GM10266 (cell line): ENCODE results near the gene PLD1.

Source experiments
- DNase-seq: peaks from one replicate; pipeline ENCODE4 v3.0.0; 2012; ENCODE audit errors: extremely low spot score
- CTCF ChIP-seq: IDR thresholded peaks from 2 replicates; pipeline ENCODE4 v1.5.1; 2012; ENCODE audit warnings: mild to moderate bottlenecking, low read depth; ENCODE audit not compliant: control insufficient read depth, insufficient read depth; ENCODE audit errors: missing control alignments

Gene PLD1

GRCh38 chr3:171685116-171685895, 125.0 kb downstream of the PLD1 start:
- no peak for TF ChIP-seq CTCF

GRCh38 chr3:171684221-171684620, 126.1 kb downstream of the PLD1 start:
- TF ChIP-seq CTCF = no peak
- no peak for DNase-seq

More at GRCh38 chr3:171685116-171685895, 125.0 kb downstream of the PLD1 start:
- DNase-seq = no peak

DNA sequence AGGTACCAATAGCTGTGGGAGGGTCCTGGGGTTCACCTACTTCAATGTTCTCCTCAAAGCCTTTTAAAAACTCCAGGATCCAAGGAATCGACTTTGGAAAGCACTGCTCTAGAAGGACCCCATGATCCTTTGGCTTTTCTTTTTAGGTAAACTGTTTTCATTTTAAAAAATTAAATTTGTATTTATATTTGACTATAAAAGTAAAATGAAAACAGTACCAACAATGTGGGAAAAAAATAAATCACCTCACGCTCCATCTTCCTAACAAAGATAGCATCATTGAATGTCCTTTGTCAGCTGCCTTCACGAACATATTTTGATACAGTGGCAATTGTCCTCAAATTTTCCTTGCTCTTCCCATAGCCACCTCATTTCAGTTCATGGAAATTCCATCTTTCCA, 127.5 kb downstream of the PLD1 start:
- no peak for TF ChIP-seq CTCF

DNA sequence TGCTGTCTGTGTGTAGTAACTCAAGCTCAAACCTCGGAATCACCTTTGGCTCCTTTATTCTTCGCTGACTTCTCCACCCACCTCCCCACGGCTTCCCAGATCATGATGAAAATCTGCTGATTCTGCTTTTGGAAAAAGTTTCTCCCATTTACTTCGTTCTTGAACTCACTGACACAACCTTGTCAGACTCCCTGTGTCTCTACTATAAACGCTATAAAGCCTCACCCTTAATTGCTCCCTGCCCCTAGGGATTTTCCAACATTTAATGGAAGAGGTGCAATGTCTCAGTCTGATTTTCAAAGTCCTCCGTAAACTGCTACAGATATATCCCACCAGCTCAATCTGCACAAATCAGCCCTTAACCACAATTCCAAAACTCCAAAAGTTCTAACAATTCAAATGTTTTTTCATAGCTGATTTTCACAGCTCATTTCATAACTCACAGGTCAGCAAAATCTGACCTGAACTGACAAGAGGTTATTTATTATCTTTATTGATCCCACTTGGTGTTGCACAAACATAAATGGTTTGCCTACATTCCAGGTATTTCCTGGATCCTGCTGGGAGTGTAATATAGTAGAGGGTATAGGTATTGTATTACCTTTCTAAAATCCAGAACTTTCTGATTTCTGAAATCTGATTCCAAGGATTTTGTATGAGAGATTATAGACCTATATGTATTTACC, 129.4 kb downstream of the PLD1 start:
- DNase-seq = no peak
- no peak for TF ChIP-seq CTCF

More for the DNA sequence above, 127.5 kb downstream of the PLD1 start:
- no peak for DNase-seq

DNA sequence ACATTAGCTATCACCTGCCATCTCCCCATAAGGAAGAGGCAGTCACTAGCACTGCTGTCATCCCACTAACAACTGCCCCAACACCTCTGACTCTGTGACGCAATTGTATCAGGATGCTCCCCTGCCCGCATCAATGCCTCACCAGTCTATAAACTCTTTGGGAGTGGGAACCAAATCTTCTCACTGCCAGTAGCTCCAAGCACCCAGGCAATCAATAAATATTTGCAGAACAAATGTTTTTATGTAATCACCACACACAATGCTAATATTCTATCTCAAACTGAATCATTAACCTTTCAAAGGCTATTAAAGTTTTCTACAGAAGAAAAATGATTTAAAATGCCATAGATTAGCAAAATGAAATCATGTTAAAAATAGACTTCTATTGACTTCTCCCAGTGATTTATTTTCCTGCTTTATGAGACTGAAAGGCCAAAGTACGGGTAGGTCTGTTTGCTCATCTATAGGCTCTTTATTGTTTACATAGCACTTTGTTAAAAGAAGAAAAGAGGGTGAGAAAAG, 131.3 kb downstream of the PLD1 start:
- no peak for DNase-seq
- TF ChIP-seq CTCF = no peak

DNA sequence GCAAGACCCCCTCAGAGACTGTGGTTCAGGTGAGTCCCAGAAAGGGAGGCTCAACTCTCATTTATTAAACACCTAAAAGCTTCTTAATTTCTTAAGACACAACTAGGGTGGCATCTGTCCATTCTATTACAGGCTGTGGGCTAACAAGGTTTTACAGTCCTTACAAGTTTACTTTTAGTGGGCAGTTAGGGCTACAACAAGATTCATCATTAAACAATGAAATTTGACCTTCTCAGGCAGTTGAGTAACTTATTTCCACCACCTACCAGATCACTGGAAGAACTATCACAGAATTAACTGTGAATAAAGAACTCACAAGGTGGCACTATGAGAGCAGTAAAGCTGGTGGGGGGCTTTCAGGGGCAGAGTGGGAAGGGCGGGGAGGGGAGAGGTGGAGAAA, 132.6 kb downstream of the PLD1 start:
- DNase-seq = no peak
- TF ChIP-seq CTCF = no peak
